Astrocyte of the cerebellum (primary cell): ENCODE results near the gene HIBADH.

Experiments used
- DNase-seq: peaks from one replicate; pipeline ENCODE4 v3.0.0-alpha.2; 2011; ENCODE audit warnings: low read depth
- H3K4me3 ChIP-seq: 2 replicates; pipeline ENCODE4 v1.5.1; 2011; ENCODE audit warnings: mild to moderate bottlenecking, low read depth, low read length, moderate library complexity
- in situ Hi-C: cut with HindIII; loops from 2 replicates; pipeline ENCODE4 v1.10.0; 2017; ENCODE audit warnings: low sequenced_read_pairs
- TF ChIP-seq, protein P1 (sequence below): IDR thresholded peaks from 2 replicates; pipeline ENCODE4 v1.5.1; 2012; ENCODE audit warnings: low read length, low read depth, moderate library complexity, mild to moderate bottlenecking; ENCODE audit errors: missing control alignments

The HIBADH gene

DNA sequence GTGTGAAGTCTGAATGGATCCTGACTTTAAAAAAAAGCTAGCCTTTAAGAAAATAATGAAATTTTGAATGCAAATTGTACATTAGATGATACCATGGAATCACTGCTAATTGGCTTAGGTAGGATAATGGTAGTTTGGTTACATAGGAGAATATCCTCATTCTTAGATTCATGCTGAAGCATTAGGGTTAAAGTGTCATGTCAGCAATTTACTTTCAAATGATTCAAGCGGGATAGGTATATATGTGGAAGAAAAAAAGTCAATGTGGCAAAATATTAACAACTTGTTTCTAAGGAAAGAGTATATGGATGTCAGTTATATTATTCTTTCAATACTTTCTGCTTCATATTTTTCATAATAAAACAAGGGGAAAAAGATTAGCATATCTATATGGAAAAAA, 7.5 kb downstream of the HIBADH start:
- no peak overlapping the region for H3K4me3 ChIP-seq
- TF ChIP-seq, protein P1, sequence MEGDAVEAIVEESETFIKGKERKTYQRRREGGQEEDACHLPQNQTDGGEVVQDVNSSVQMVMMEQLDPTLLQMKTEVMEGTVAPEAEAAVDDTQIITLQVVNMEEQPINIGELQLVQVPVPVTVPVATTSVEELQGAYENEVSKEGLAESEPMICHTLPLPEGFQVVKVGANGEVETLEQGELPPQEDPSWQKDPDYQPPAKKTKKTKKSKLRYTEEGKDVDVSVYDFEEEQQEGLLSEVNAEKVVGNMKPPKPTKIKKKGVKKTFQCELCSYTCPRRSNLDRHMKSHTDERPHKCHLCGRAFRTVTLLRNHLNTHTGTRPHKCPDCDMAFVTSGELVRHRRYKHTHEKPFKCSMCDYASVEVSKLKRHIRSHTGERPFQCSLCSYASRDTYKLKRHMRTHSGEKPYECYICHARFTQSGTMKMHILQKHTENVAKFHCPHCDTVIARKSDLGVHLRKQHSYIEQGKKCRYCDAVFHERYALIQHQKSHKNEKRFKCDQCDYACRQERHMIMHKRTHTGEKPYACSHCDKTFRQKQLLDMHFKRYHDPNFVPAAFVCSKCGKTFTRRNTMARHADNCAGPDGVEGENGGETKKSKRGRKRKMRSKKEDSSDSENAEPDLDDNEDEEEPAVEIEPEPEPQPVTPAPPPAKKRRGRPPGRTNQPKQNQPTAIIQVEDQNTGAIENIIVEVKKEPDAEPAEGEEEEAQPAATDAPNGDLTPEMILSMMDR: no peak
- no peak for DNase-seq
- in situ Hi-C loops: no loop called here

DNA sequence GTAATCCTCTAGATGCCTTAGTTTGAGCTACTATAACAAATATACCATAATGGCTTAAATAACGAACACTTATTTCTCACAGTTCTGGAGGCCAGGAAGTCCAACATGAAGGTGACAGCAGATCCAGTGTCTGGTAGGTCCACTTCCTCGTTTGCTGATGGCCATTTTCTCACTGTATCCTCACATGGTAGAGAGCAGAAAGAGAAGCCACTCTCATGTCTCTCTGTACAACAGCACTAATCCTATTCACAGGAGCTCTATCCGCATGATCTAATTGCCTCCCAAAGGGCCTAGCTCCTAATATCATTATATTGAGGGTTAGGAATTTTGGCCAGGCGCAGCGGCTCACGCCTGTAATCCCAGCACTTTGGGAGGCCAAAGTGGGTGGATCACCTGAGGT, 10.2 kb downstream of the HIBADH start:
- in situ Hi-C loops: no loop called here
- H3K4me3 ChIP-seq: no peak overlapping the region
- DNase-seq: no peak
- TF ChIP-seq, protein P1: no peak

DNA sequence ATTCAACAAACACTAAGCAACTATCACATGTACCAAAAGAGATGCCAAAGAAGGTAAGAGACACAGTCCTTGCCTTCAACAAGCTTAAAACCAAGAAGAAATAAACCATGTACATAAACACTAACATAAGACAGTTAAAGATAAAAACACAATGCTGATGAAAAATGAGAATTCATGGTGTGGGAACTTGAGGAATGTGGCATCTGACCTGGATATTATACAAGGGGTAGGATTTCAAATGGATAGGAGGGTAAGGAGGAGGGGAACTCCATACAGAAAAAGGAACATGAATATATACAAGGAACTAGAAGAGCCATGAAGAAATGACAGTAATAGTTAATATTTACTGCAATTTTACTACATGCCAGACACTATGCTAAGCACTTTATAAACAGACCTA, 11.0 kb downstream of the HIBADH start:
- TF ChIP-seq, protein P1: no peak
- H3K4me3 ChIP-seq: no peak overlapping the region
- DNase-seq: no peak
- in situ Hi-C loops: no loop called here

DNA sequence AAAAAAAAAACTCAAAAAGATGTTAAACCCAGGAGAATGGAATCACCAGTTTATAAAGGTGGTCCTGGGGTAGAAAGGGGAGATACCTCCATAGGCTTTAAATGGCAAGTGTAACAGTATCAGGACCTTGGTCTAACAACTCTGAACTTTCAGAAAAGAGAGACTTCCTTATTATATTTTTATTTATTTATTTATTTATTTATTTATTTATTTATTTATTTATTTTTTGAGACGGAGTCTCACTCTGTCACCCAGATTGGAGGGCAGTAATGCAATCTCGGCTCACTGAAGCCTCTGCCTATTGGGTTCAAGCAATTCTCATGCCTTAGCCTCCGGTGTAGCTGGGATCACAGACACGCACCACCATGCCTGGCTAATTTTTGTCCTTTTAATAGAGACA, 12.4 kb downstream of the HIBADH start:
- TF ChIP-seq, protein P1: no peak
- no peak for DNase-seq
- H3K4me3 ChIP-seq: no peak overlapping the region
- in situ Hi-C loops: no loop called here

DNA sequence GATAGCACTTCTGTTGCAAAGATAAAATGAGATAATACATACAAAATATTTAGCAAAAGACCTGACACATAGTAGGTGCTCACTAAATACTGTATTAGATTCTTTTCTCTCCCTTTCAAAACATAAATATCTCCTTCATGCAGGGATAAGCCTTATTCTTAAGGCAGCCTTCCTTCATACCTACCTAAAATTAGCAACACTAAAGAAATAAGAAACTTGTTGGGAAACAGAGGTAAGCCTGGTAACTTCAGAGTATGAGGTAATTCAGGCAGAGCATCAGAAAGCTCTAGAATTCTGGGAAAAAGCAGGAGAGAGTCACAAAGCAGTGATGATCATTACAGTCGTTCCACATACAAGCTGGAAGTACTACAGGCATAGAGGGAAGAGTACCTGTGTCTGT, 15.2 kb downstream of the HIBADH start:
- TF ChIP-seq, protein P1: no peak
- no peak for DNase-seq
- in situ Hi-C loops: no loop called here
- no peak overlapping the region for H3K4me3 ChIP-seq

DNA sequence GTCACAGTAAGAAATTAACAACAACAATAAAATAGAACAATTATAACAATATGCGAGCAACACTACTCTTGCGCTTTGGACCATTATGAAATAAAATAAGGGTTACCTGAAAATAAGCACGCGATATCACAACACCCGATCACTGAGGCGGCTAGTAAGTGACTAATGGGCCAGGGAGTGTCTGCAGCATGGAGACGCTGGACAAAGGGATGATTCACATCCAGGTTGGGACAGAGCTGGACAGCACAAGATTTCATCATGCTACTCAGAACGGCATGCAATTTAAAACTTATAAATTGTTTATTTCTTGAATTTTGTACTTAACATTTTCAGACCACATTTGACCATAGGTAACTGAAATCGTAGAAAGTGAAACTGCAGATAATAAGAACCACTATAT, 15.6 kb downstream of the HIBADH start:
- no peak overlapping the region for H3K4me3 ChIP-seq
- TF ChIP-seq, protein P1: no peak
- no peak for DNase-seq
- in situ Hi-C loops: no loop called here

DNA sequence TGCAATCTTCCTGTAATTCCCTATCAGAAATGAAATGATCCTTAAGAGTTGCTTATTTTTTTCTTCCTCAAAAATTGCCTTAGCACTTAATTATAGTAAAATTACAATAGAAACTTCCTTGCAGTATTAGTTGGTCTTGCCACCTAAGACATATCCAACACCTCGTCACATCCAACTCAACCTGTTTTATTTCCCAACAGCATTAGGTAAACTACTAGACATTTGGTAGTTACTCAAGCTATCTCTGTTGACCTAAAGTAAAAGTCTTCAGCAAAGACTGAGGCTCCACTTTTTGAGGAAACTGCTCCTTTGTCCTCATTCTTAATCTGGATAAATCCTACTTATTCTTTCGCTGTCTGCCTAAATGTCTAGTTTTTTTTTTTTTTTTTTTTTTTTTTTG, 20.4 kb downstream of the HIBADH start:
- DNase-seq: no peak
- in situ Hi-C loops: no loop called here
- TF ChIP-seq, protein P1: no peak
- no peak overlapping the region for H3K4me3 ChIP-seq
